SU-DHL-6 (cell line): ENCODE measurements around the gene SLC25A48.

Experiments used
- EZH2phosphoT487 ChIP-seq: fragments of 200-600 bp; sonication (generic), shearing (Covaris generic); conservative IDR thresholded peaks from 2 replicates; pipeline ENCODE4 v1.6.1; 2018; ENCODE audit warnings: mild to moderate bottlenecking, antibody characterized with exemption, low read length, moderate library complexity, mixed read lengths
- TF ChIP-seq, protein P1 (sequence below): fragments of 200-600 bp; sonication (generic); IDR thresholded peaks from one replicate; pipeline ENCODE4 v1.5.1; 2017; ENCODE audit warnings: antibody characterized with exemption, mild to moderate bottlenecking, low read length, moderate library complexity; ENCODE audit not compliant: insufficient read depth, poor library complexity, severe bottlenecking

DNA sequence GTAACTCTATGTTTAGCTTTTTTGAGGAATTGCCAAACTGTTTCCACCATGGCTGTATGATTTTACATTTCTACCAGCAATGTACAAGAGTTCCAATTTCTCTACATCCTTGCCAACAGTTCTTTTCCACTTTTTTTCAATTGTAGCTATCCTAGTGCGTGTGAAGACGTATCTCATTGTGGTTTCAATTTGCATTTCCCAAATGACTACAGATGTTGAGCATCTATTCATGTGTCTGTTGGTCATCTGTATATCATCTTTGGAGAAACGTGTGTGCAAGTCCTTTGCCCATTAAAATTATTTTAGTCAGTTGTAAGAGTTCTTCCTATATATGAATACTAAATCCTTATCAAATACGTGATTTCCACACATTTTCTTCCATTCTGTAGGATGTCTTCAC, 6.5 kb downstream of the SLC25A48 start:
- TF ChIP-seq, protein P1, sequence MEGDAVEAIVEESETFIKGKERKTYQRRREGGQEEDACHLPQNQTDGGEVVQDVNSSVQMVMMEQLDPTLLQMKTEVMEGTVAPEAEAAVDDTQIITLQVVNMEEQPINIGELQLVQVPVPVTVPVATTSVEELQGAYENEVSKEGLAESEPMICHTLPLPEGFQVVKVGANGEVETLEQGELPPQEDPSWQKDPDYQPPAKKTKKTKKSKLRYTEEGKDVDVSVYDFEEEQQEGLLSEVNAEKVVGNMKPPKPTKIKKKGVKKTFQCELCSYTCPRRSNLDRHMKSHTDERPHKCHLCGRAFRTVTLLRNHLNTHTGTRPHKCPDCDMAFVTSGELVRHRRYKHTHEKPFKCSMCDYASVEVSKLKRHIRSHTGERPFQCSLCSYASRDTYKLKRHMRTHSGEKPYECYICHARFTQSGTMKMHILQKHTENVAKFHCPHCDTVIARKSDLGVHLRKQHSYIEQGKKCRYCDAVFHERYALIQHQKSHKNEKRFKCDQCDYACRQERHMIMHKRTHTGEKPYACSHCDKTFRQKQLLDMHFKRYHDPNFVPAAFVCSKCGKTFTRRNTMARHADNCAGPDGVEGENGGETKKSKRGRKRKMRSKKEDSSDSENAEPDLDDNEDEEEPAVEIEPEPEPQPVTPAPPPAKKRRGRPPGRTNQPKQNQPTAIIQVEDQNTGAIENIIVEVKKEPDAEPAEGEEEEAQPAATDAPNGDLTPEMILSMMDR, result no peak
- TF ChIP-seq EZH2phosphoT487, result no peak
